SU-DHL-6 (cell line): Measurements from ENCODE around the gene AP3M1.

Experiments used
- EZH2phosphoT487 ChIP-seq: fragments of 200-600 bp; sonication (generic), shearing (Covaris generic); conservative IDR thresholded peaks from 2 replicates; pipeline ENCODE4 v1.6.1; 2018; ENCODE audit warnings: mild to moderate bottlenecking, antibody characterized with exemption, low read length, moderate library complexity, mixed read lengths
- TF ChIP-seq, protein P1 (sequence below): fragments of 200-600 bp; sonication (generic); IDR thresholded peaks from one replicate; pipeline ENCODE4 v1.5.1; 2017; ENCODE audit warnings: antibody characterized with exemption, mild to moderate bottlenecking, low read length, moderate library complexity; ENCODE audit not compliant: insufficient read depth, poor library complexity, severe bottlenecking

DNA sequence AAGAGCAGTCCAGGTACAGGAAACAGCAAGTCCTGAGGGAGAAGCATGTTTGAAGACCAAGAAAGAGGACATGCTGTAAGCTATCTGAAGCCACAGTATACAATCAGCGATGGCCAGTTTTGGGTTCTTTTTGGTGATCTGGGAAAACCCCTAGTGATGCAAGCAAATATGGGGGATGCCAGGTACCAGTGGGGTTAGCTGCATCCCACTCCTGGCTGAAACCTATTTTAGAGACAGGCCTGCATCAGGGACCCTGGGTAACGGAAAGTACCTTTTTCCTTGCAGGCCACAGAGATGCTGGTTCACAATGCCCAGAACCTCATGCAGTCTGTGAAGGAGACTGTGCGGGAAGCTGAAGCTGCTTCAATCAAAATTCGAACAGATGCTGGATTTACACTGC is 32.9 kb downstream of the AP3M1 start:
- TF ChIP-seq, protein P1, sequence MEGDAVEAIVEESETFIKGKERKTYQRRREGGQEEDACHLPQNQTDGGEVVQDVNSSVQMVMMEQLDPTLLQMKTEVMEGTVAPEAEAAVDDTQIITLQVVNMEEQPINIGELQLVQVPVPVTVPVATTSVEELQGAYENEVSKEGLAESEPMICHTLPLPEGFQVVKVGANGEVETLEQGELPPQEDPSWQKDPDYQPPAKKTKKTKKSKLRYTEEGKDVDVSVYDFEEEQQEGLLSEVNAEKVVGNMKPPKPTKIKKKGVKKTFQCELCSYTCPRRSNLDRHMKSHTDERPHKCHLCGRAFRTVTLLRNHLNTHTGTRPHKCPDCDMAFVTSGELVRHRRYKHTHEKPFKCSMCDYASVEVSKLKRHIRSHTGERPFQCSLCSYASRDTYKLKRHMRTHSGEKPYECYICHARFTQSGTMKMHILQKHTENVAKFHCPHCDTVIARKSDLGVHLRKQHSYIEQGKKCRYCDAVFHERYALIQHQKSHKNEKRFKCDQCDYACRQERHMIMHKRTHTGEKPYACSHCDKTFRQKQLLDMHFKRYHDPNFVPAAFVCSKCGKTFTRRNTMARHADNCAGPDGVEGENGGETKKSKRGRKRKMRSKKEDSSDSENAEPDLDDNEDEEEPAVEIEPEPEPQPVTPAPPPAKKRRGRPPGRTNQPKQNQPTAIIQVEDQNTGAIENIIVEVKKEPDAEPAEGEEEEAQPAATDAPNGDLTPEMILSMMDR = no peak
- TF ChIP-seq EZH2phosphoT487 = no peak
